ENCODE results near the gene CASP3. TPM values are rescaled to one million over a fixed set of nuclear protein-coding genes. Genes with fewer than 3 reads are reported as not detected.

The CASP3 gene
- total RNA-seq, 1 experiment from 2014 or later = 107 TPM

DNA sequence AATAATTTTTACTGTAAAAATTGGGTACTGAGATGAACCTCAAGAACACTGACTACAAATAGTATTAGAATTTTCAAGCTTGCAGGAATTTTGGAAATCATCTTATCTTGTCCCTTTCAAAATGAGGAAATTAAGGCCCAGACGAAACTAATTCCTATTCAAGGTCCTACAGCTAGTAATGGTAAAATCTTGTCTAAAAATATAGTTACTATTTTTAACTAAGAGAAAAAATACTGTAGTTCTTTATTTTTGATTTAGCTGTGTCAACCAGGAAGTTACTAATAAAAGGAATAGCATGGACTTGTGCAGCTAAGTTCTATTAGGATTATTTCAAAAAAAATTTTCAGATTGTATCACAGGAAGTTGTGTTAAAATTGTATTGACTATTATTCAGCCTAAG is 13.0 kb upstream of the CASP3 start:
- H4K5ac ChIP-seq (ENCODE audit: insufficient read length, low read depth, low read length) = no peak overlapping the region
- H3K18ac ChIP-seq (ENCODE audit: insufficient read length, low read depth, low read length) = no peak overlapping the region
- Mint-ChIP-seq H3K36me3 (ENCODE audit: insufficient read depth in 1 of 3, low read depth in 3 of 3) (peaks cover 0 to 4% (median 0%) of the 10 kb centered on the region in 3 experiments; a peak in 4 of 7 replicates), H3K4me1 (peaks cover 2 to 4% of the 10 kb centered on the region in 2 experiments), H3K4me3 (no peak overlapping the region), H3K9me3 (no peaks in the 10 kb centered on the region), H3K27ac (no peak overlapping the region), H3K27me3 (ENCODE audit: low read depth) (no peaks in the 10 kb centered on the region)
- TF ChIP-seq, protein P1, sequence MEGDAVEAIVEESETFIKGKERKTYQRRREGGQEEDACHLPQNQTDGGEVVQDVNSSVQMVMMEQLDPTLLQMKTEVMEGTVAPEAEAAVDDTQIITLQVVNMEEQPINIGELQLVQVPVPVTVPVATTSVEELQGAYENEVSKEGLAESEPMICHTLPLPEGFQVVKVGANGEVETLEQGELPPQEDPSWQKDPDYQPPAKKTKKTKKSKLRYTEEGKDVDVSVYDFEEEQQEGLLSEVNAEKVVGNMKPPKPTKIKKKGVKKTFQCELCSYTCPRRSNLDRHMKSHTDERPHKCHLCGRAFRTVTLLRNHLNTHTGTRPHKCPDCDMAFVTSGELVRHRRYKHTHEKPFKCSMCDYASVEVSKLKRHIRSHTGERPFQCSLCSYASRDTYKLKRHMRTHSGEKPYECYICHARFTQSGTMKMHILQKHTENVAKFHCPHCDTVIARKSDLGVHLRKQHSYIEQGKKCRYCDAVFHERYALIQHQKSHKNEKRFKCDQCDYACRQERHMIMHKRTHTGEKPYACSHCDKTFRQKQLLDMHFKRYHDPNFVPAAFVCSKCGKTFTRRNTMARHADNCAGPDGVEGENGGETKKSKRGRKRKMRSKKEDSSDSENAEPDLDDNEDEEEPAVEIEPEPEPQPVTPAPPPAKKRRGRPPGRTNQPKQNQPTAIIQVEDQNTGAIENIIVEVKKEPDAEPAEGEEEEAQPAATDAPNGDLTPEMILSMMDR (conservative IDR thresholded peaks at IDR 0.05) = no peak
- H3K23ac ChIP-seq (ENCODE audit: insufficient read length, low read depth, low read length) = no peak overlapping the region
- no peaks in the 10 kb centered on the region for H3K23me2 ChIP-seq (ENCODE audit: insufficient read length, low read depth, low read length, poor library complexity, severe bottlenecking)
- H3K27ac ChIP-seq (ENCODE audit: insufficient read length, low read depth, low read length) = no peak overlapping the region
- no peak overlapping the region for H2BK12ac ChIP-seq (ENCODE audit: insufficient read length, low read depth, low read length)
- H2BK15ac ChIP-seq (ENCODE audit: low read depth, low read length) = no peak overlapping the region
- H3K14ac ChIP-seq (ENCODE audit: insufficient read depth, low read length) = no peak overlapping the region
- H4K91ac ChIP-seq (ENCODE audit: insufficient read length, low read depth, low read length) = no peak overlapping the region
- no peak for DNase-seq
- no peak overlapping the region for H2BK120ac ChIP-seq (ENCODE audit: low read depth, low read length, poor library complexity, severe bottlenecking)
- H3T11ph ChIP-seq (ENCODE audit: low read length) = no peak overlapping the region
- no peaks in the 10 kb centered on the region for H3K79me1 ChIP-seq (ENCODE audit: insufficient read depth, low read depth, low read length, poor library complexity, severe bottlenecking)
- H3K79me2 ChIP-seq (ENCODE audit: insufficient read depth, low read length) = no peaks in the 10 kb centered on the region
- no peak overlapping the region for H2AFZ ChIP-seq (ENCODE audit: low read length)
- no peaks in the 10 kb centered on the region for H3K4me1 ChIP-seq (ENCODE audit: insufficient read depth, low read length)
- H4K20me1 ChIP-seq (ENCODE audit: control insufficient read depth, insufficient read depth, insufficient read length) = no peaks in the 10 kb centered on the region
- no peak overlapping the region for H2AK5ac ChIP-seq (ENCODE audit: insufficient read length, low read length)
- no peak overlapping the region for H3K56ac ChIP-seq (ENCODE audit: insufficient read length, low read depth, low read length)
- no peak overlapping the region for H2BK20ac ChIP-seq (ENCODE audit: low read depth, low read length, poor library complexity, severe bottlenecking)
- H3K9me3 ChIP-seq (ENCODE audit: control insufficient read depth, low read depth, low read length) = no peaks in the 10 kb centered on the region
- H4K8ac ChIP-seq (replicated peaks; ENCODE audit: insufficient read length, low read depth, low read length) = no peak overlapping the region
- no CpG with 5 or more reads among the region's 1 CpG for WGBS (ENCODE audit: extremely low coverage, insufficient read length, low lambda C conversion rate)
- no peak overlapping the region for H3K4me2 ChIP-seq (ENCODE audit: insufficient read depth, insufficient read length, low read length)
- no peaks in the 10 kb centered on the region for H3K27me3 ChIP-seq (ENCODE audit: insufficient read depth, low read length)
- H3K4ac ChIP-seq (ENCODE audit: low read depth, low read length) = no peak overlapping the region
- H3K9ac ChIP-seq (ENCODE audit: extremely low read depth, insufficient read length, low read length) = no peak overlapping the region
- H2BK5ac ChIP-seq (ENCODE audit: insufficient read length, low read length) = no peak overlapping the region

Data from H9 (cell line).